ENCODE results near the gene AHRR. TPM values are rescaled to one million over a fixed set of nuclear protein-coding genes. Genes with fewer than 3 reads are reported as not detected.

Gene AHRR
- total RNA-seq, 1 donor from 2014 or later = 8.4 TPM

GRCh38 chr5:482506-482905 is 161.0 kb downstream of the AHRR start:
- Histone ChIP-seq H3K9me3 (no peaks in the 10 kb centered on the region), H3K4me1 (peaks cover 8% of the 10 kb centered on the region), H3K4me3 (no peak overlapping the region), H3K27me3 (ENCODE audit: low read depth) (peaks cover 74% of the 10 kb centered on the region), H3K27ac (no peak overlapping the region), H3K36me3 (no peaks in the 10 kb centered on the region)
- intact Hi-C loops (cut with DNase I) = no loop called here
- no peak for ATAC-seq
- TF ChIP-seq, protein P1, sequence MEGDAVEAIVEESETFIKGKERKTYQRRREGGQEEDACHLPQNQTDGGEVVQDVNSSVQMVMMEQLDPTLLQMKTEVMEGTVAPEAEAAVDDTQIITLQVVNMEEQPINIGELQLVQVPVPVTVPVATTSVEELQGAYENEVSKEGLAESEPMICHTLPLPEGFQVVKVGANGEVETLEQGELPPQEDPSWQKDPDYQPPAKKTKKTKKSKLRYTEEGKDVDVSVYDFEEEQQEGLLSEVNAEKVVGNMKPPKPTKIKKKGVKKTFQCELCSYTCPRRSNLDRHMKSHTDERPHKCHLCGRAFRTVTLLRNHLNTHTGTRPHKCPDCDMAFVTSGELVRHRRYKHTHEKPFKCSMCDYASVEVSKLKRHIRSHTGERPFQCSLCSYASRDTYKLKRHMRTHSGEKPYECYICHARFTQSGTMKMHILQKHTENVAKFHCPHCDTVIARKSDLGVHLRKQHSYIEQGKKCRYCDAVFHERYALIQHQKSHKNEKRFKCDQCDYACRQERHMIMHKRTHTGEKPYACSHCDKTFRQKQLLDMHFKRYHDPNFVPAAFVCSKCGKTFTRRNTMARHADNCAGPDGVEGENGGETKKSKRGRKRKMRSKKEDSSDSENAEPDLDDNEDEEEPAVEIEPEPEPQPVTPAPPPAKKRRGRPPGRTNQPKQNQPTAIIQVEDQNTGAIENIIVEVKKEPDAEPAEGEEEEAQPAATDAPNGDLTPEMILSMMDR (IDR thresholded peaks at IDR 0.05) = no peak
- DNase-seq = no peak

DNA sequence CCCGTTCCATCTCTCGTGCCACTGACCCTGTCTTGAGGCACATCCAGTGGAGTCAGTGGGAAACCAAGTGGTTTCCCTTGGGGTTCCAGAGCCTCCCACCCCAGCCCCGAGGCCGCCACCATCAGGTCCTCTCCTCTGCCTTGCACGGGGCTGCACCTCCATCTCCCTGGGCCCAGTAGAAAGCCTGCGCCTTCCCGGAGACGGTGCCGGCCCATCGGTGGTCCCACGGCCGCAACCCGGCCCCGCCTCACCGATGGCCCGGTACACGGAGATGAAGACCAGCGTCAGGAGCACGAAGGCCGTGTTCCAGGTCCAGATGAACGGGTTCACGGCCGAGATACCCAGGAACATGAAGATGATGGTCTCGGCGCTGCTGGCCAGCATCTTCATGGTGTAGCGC is 161.5 kb downstream of the AHRR start:
- TF ChIP-seq, protein P1 (IDR thresholded peaks at IDR 0.05) = no peak
- DNase-seq (no peak), ATAC-seq (no peak)
- Histone ChIP-seq H3K4me1 (peaks cover 8% of the 10 kb centered on the region), H3K27me3 (ENCODE audit: low read depth) (peaks cover 69% of the 10 kb centered on the region), H3K36me3 (no peaks in the 10 kb centered on the region), H3K4me3 (no peak overlapping the region), H3K27ac (no peak overlapping the region), H3K9me3 (no peaks in the 10 kb centered on the region)
- intact Hi-C loops (cut with DNase I) = no loop called here

DNA sequence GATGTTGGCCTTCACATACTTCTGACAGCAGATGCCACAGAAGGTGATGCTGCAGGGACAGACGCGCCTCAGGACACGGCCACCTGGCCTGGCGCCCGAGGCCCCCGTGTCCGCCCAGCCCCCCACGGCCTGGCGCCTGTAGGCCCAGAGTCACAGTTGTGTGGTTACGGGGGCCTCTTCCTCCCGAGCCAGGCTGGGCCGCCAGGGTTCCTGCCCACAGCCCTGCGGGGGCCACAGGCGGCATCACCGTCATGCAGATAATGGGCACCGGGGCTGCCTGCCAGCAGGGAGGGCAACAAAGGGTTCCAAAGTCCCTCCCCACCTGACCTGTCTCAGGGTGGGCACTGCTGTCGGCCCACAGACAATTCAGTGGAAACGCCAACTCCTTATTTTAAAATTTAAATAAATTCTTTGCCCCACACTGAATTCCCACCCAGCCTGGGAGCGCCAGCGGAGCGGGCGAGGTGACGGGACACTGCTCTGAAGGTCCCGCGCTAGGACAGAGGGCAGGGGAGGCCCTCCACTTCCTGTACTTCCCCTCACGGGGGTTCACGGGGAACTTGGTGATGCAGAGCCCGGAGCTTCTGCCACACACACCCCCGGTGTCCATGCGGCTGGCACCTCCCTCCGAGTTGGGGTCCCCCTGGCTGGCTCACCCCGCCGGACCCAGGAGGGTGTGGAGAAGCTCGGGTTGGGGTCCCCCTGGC is 162.1 kb downstream of the AHRR start:
- TF ChIP-seq, protein P1 (IDR thresholded peaks at IDR 0.05) = no peak
- ATAC-seq (no peak), DNase-seq (no peak)
- intact Hi-C loops (cut with DNase I) = no loop called here
- Histone ChIP-seq H3K4me1 (peaks cover 8% of the 10 kb centered on the region), H3K4me3 (no peak overlapping the region), H3K9me3 (no peaks in the 10 kb centered on the region), H3K27ac (no peak overlapping the region), H3K27me3 (ENCODE audit: low read depth) (peaks cover 63% of the 10 kb centered on the region), H3K36me3 (no peaks in the 10 kb centered on the region)

DNA sequence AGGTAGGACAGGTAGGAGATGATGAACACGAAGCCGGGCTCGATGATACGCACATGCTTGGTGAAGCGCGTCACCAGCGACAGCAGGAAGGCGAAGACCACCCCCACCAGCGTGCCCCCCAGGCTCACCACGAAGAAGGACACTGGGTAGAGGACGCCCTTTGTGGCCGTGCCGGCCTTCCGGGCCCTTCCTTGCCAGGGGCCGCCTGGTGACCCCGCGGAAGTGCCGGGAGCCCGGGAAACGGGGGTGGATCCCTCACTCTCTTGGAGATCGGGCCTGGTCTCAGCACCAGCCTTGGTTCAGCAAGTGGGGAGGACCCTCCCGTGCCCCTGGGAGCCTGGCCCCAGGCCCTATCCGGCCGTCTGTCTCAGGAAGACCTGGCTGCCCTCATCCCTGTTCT is 163.0 kb downstream of the AHRR start:
- intact Hi-C loops (cut with DNase I) = no loop called here
- ATAC-seq = no peak
- no peak overlapping the region for H3K4me3 ChIP-seq
- peaks cover 8% of the 10 kb centered on the region for H3K4me1 ChIP-seq
- no peaks in the 10 kb centered on the region for H3K36me3 ChIP-seq
- H3K27me3 ChIP-seq (ENCODE audit: low read depth) = peaks cover 55% of the 10 kb centered on the region
- TF ChIP-seq, protein P1 (IDR thresholded peaks at IDR 0.05) = no peak
- no peak for DNase-seq
- no peak overlapping the region for H3K27ac ChIP-seq
- H3K9me3 ChIP-seq = no peaks in the 10 kb centered on the region

DNA sequence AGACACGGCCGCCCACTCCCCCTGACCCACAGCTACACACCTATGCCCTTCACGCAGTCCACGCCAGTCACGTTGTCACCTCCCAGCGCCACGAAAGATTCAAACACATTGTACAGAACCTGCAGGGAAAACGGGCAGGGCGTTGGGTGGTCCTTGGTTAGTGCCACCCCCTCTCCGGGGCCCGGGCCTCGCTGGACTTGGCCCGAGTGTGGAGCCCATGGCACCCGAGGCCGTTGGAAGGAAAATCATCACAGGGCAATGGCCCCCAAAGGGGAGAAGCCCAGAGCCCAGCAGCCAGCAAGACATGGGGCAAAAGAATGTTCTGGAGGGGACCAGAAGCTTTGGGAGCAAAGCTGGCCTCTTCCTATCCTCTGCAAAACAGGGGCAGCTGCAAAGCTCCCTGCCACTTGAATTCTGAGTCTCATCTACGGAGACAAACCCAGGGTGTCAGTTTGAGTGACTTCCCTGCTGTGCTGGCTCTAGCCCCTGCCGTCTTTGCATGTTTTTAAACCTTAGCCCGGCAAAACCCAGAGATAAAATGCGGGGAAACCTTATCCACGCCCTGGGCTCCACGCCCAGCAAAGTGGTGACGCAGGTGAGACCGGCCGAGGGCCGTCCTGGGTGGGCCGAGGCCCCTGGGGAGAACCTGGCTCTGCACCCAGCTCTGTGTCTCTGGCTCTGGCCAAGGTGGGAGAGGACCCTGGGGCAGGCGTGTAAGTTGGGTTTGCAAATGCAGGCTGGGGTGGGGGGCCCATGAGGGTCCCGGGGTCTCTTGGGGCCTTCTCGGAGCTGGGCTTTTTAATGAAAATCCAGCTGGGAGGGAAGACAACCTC is 163.8 kb downstream of the AHRR start:
- H3K27me3 ChIP-seq (ENCODE audit: low read depth) = peaks cover 47% of the 10 kb centered on the region
- TF ChIP-seq, protein P1 (IDR thresholded peaks at IDR 0.05) = no peak
- DNase-seq (no peak), ATAC-seq (no peak)
- intact Hi-C loops (cut with DNase I) = no loop called here
- no peaks in the 10 kb centered on the region for H3K9me3 ChIP-seq
- H3K27ac ChIP-seq = no peak overlapping the region
- H3K4me3 ChIP-seq = no peak overlapping the region
- H3K4me1 ChIP-seq = peaks cover 8% of the 10 kb centered on the region
- H3K36me3 ChIP-seq = no peaks in the 10 kb centered on the region

All from lower lobe of right lung (tissue), 2 donors.